Ishikawa (cell line): ENCODE measurements around the gene PBX1.

Experiments used
- CEBPB ChIP-seq: IDR thresholded peaks from 2 replicates; pipeline ENCODE4 v1.6.1; 2012
- CREB1 ChIP-seq: IDR thresholded peaks from 2 replicates; pipeline ENCODE4 v1.6.1; 2012; ENCODE audit warnings: low read depth
- EGR1 ChIP-seq: IDR thresholded peaks from 2 replicates; pipeline ENCODE4 v1.6.1; 2012
- EP300 ChIP-seq: IDR thresholded peaks from 2 replicates; pipeline ENCODE4 v1.6.1; 2012; ENCODE audit warnings: borderline replicate concordance
- FOXM1 ChIP-seq: IDR thresholded peaks from 2 replicates; pipeline ENCODE4 v1.6.1; 2012; ENCODE audit warnings: low read depth, borderline replicate concordance
- MAX ChIP-seq: IDR thresholded peaks from 2 replicates; pipeline ENCODE4 v1.6.1; 2012
- NFIC ChIP-seq: IDR thresholded peaks from 2 replicates; pipeline ENCODE4 v1.6.1; 2012
- RAD21 ChIP-seq: IDR thresholded peaks from 2 replicates; pipeline ENCODE4 v1.6.1; 2012; ENCODE audit warnings: low read depth
- REST ChIP-seq: IDR thresholded peaks from 2 replicates; pipeline ENCODE4 v1.6.1; 2012; ENCODE audit warnings: low read depth, mild to moderate bottlenecking
- TAF1 ChIP-seq: IDR thresholded peaks from 2 replicates; pipeline ENCODE4 v1.6.1; 2012; ENCODE audit warnings: low read depth, mild to moderate bottlenecking
- TCF12 ChIP-seq: IDR thresholded peaks from 2 replicates; pipeline ENCODE4 v1.6.1; 2012; ENCODE audit warnings: low read depth
- TEAD4 ChIP-seq: IDR thresholded peaks from 2 replicates; pipeline ENCODE4 v1.6.1; 2012
- YY1 ChIP-seq: IDR thresholded peaks from 2 replicates; pipeline ENCODE4 v1.6.1; 2012; ENCODE audit warnings: low read depth
- ZBTB7A ChIP-seq: IDR thresholded peaks from 2 replicates; pipeline ENCODE4 v1.6.1; 2012; ENCODE audit warnings: low read depth
- TF ChIP-seq, protein P1 (sequence below): IDR thresholded peaks from 2 replicates; pipeline ENCODE4 v1.6.1; 2012

PBX1 gene

GRCh38 chr1:164667600-164667999 lies 108.6 kb downstream of the PBX1 start:
- TF ChIP-seq YY1, result no peak
- no peak for TF ChIP-seq MAX
- no peak for TF ChIP-seq CREB1
- no peak for TF ChIP-seq FOXM1
- TF ChIP-seq EGR1, result no peak
- TF ChIP-seq EP300, result no peak
- no peak for TF ChIP-seq TEAD4
- TF ChIP-seq CEBPB, result no peak
- TF ChIP-seq REST, result no peak
- TF ChIP-seq TAF1, result no peak

- TF ChIP-seq FOXM1 (no peak), TCF12 (no peak), ZBTB7A (no peak), RAD21 (no peak), CEBPB (no peak), CREB1 (no peak), NFIC (no peak), TAF1 (no peak), YY1 (no peak), MAX (no peak), EGR1 (no peak), REST (no peak), EP300 (no peak), TEAD4 (no peak)
- TF ChIP-seq, protein P1, sequence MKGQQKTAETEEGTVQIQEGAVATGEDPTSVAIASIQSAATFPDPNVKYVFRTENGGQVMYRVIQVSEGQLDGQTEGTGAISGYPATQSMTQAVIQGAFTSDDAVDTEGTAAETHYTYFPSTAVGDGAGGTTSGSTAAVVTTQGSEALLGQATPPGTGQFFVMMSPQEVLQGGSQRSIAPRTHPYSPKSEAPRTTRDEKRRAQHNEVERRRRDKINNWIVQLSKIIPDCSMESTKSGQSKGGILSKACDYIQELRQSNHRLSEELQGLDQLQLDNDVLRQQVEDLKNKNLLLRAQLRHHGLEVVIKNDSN, result no peak
Observed at GRCh38 chr1:164668491-164669400, 109.8 kb downstream of the PBX1 start.

GRCh38 chr1:164670026-164670425 lies 111.0 kb downstream of the PBX1 start:
- TF ChIP-seq YY1 (no peak), RAD21 (no peak)

- no peak for TF ChIP-seq REST
- TF ChIP-seq TEAD4, result no peak
- no peak for TF ChIP-seq CEBPB
- no peak for TF ChIP-seq YY1
- no peak for TF ChIP-seq MAX
- no peak for TF ChIP-seq EGR1
- no peak for TF ChIP-seq ZBTB7A
- TF ChIP-seq NFIC, result no peak
- TF ChIP-seq EP300, result no peak
- no peak for TF ChIP-seq CREB1
- TF ChIP-seq TAF1, result no peak
- TF ChIP-seq TCF12, result no peak
- no peak for TF ChIP-seq RAD21
- TF ChIP-seq, protein P1, result no peak
- no peak for TF ChIP-seq FOXM1
Observed at GRCh38 chr1:164670786-164671185, 111.8 kb downstream of the PBX1 start.
